8988T (cell line): ENCODE measurements around the gene BACH2.
"Not testable (repeated sequence)": the region's sequence is repeated elsewhere in the genome, so short reads cannot be mapped to it uniquely, and the experiment has no call there.

Experiments
- DNase-seq: peaks from one replicate; pipeline ENCODE4 v3.0.0; 2011

BACH2 gene

GRCh38 chr6:90149280-90149679 lies 147.4 kb downstream of the BACH2 start:
- no peak for DNase-seq

- DNase-seq: no peak
These were observed 147.8 kb downstream of the BACH2 start for GRCh38 chr6:90148867-90149266.

- no peak for DNase-seq
These were observed 149.6 kb downstream of the BACH2 start for GRCh38 chr6:90146921-90147649.

- no peak for DNase-seq
These were observed 150.6 kb downstream of the BACH2 start for GRCh38 chr6:90146024-90146423.

- DNase-seq: no peak
These were observed 151.6 kb downstream of the BACH2 start for GRCh38 chr6:90144928-90145555.

- no peak for DNase-seq
These were observed 152.2 kb downstream of the BACH2 start for GRCh38 chr6:90144396-90144795.

GRCh38 chr6:90140683-90141082 lies 156.0 kb downstream of the BACH2 start:
- DNase-seq: no peak

GRCh38 chr6:90139272-90139817 lies 157.3 kb downstream of the BACH2 start:
- DNase-seq: no peak

GRCh38 chr6:90136837-90137568 lies 159.6 kb downstream of the BACH2 start:
- DNase-seq: no peak

- DNase-seq: no peak
These were observed 160.5 kb downstream of the BACH2 start for GRCh38 chr6:90136176-90136575.

GRCh38 chr6:90135667-90136066 lies 161.0 kb downstream of the BACH2 start:
- DNase-seq: no peak

GRCh38 chr6:90133664-90134063 lies 163.0 kb downstream of the BACH2 start:
- not testable (repeated sequence) for DNase-seq

- no peak for DNase-seq
These were observed 164.8 kb downstream of the BACH2 start for GRCh38 chr6:90131614-90132423.

- DNase-seq: no peak
These were observed 165.5 kb downstream of the BACH2 start for GRCh38 chr6:90131125-90131524.

- DNase-seq: not testable (repeated sequence)
These were observed 168.0 kb downstream of the BACH2 start for GRCh38 chr6:90128687-90129086.

GRCh38 chr6:90127595-90127994 lies 169.0 kb downstream of the BACH2 start:
- DNase-seq: no peak

- DNase-seq: no peak
These were observed 169.8 kb downstream of the BACH2 start for GRCh38 chr6:90126839-90127238.

- no peak for DNase-seq
These were observed 170.5 kb downstream of the BACH2 start for GRCh38 chr6:90126181-90126580.

GRCh38 chr6:90124874-90125510 lies 171.7 kb downstream of the BACH2 start:
- DNase-seq: no peak

- DNase-seq: no peak
These were observed 172.8 kb downstream of the BACH2 start for GRCh38 chr6:90123831-90124230.

- DNase-seq: no peak
These were observed 174.7 kb downstream of the BACH2 start for GRCh38 chr6:90121982-90122381.

- DNase-seq: no peak
These were observed 176.3 kb downstream of the BACH2 start for GRCh38 chr6:90120327-90120726.
